Epithelial cell of esophagus (primary cell): ENCODE data around the gene PYGL.
A peak's percentile ranks its signal among the peaks of the same experiment; 100 is the strongest.
"Not testable (repeated sequence)": the region's sequence is repeated elsewhere in the genome, so short reads cannot be mapped to it uniquely, and the experiment has no call there.

Experiments
- DNase-seq: peaks from one replicate; pipeline ENCODE4 v3.0.0; 2010; ENCODE audit warnings: low read depth
- H3K4me3 ChIP-seq: 2 replicates; pipeline ENCODE4 v1.5.1; 2011; ENCODE audit warnings: mild to moderate bottlenecking, low read length, control low read depth
- CTCF ChIP-seq: IDR thresholded peaks from 2 replicates; pipeline ENCODE4 v1.5.1; 2011; ENCODE audit warnings: low read depth, mild to moderate bottlenecking, low read length, control low read depth, inconsistent platforms; ENCODE audit not compliant: insufficient read depth; ENCODE audit errors: missing control alignments

The PYGL gene

GRCh38 chr14:50917449-50917848 lies 26.8 kb downstream of the PYGL start:
- TF ChIP-seq CTCF = no peak
- no peak overlapping the region for H3K4me3 ChIP-seq
- DNase-seq = no peak

- TF ChIP-seq CTCF = no peak
- H3K4me3 ChIP-seq = no peak overlapping the region
- DNase-seq = peak; percentile 50
These were observed 33.5 kb downstream of the PYGL start for GRCh38 chr14:50910495-50911420.

GRCh38 chr14:50906326-50907065 lies 37.8 kb downstream of the PYGL start:
- DNase-seq = no peak
- no peak overlapping the region for H3K4me3 ChIP-seq
- no peak for TF ChIP-seq CTCF

GRCh38 chr14:50904719-50905118 lies 39.6 kb downstream of the PYGL start:
- TF ChIP-seq CTCF = no peak
- H3K4me3 ChIP-seq = no peak overlapping the region
- DNase-seq = no peak

- no peak for TF ChIP-seq CTCF
- no peak overlapping the region for H3K4me3 ChIP-seq
- no peak for DNase-seq
These were observed 42.9 kb downstream of the PYGL start for GRCh38 chr14:50901361-50901760.

GRCh38 chr14:50897658-50898175 lies 46.6 kb downstream of the PYGL start:
- H3K4me3 ChIP-seq = no peak overlapping the region
- TF ChIP-seq CTCF = no peak
- DNase-seq = no peak

- H3K4me3 ChIP-seq = not testable (repeated sequence)
- DNase-seq = peak; percentile 63
These were observed 47.3 kb downstream of the PYGL start for GRCh38 chr14:50897005-50897404.

- not testable (repeated sequence) for H3K4me3 ChIP-seq
- peak; percentile 54 for DNase-seq
These were observed 47.9 kb downstream of the PYGL start for GRCh38 chr14:50896421-50896820.
